ENCODE data around the gene WDR7. TPM values are rescaled to one million over a fixed set of nuclear protein-coding genes. Genes with fewer than 3 reads are reported as not detected.

Gene WDR7
- total RNA-seq, 4 donors from 2014 or later: 19.3 to 51.4 (median 28.8) TPM

DNA sequence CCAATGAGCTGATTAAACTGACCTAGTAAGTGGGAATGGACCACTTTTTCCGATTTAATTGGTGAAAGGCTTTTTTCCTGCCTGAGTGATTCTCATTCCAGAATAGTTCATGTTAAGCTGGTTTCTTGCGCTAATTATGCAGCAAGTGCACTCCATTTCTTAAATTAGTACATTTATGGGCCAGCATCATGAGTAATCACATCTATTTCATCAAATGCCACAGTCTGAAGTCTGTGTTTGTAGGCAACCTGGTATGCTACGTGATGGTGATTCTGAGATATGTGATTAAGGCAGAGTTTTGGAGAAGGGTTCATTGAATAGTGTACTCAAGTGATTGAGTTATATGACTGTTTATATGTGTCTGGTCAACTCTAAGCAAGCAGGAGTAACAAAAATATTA lies 367.7 kb downstream of the WDR7 start:
- WGBS, 2 donors (ENCODE audit: low coverage in 1 of 2): 70 to 94% methylated on average over 3 of the region's 3 CpGs
- TF ChIP-seq POLR2A (IDR thresholded peaks at IDR 0.05) (no peak), EP300 (IDR thresholded peaks at IDR 0.05) (no peak), CTCF (IDR thresholded peaks at IDR 0.05) (no peak), POLR2AphosphoS5 (IDR thresholded peaks at IDR 0.05) (no peak)
- no peak for ATAC-seq
- H3K9me3 ChIP-seq: no peaks in the 10 kb centered on the region
- H3K27ac ChIP-seq: no peak overlapping the region
- H3K36me3 ChIP-seq: peaks cover 0 to 25% of the 10 kb centered on the region in 2 donors
- no peaks in the 10 kb centered on the region for H3K4me1 ChIP-seq
- H3K4me3 ChIP-seq: no peak overlapping the region
- no peaks in the 10 kb centered on the region for H3K27me3 ChIP-seq

DNA sequence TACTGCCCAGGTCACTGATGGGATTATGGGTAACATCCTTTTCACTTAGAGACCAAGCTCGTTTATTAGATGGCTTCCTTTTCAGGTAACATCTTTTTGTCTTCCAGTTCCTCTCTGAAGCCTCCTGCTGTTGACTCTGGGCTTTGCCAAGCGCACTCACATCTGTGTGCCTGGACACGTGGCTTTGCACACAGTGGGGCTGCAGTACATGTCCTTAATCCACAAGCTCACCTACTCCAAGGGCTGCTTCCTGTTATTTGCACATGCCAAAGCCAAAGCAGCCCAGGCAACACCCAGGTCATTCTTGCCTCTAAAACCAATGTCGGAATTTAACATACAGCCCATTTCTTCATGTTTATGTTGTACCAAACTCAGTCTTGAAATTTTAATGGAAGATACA lies 371.6 kb downstream of the WDR7 start:
- H3K27me3 ChIP-seq: no peaks in the 10 kb centered on the region
- H3K36me3 ChIP-seq: peaks cover 0 to 39% of the 10 kb centered on the region in 2 donors
- no peaks in the 10 kb centered on the region for H3K4me1 ChIP-seq
- H3K27ac ChIP-seq: no peak overlapping the region
- TF ChIP-seq POLR2A (IDR thresholded peaks at IDR 0.05): no peak
- TF ChIP-seq EP300 (IDR thresholded peaks at IDR 0.05): no peak
- TF ChIP-seq POLR2AphosphoS5 (IDR thresholded peaks at IDR 0.05): no peak
- TF ChIP-seq CTCF (IDR thresholded peaks at IDR 0.05): no peak
- no peaks in the 10 kb centered on the region for H3K9me3 ChIP-seq
- WGBS, 2 donors (ENCODE audit: low coverage in 1 of 2): 73 to 80% methylated on average over 4 of the region's 4 CpGs
- no peak for ATAC-seq
- H3K4me3 ChIP-seq: no peak overlapping the region

DNA sequence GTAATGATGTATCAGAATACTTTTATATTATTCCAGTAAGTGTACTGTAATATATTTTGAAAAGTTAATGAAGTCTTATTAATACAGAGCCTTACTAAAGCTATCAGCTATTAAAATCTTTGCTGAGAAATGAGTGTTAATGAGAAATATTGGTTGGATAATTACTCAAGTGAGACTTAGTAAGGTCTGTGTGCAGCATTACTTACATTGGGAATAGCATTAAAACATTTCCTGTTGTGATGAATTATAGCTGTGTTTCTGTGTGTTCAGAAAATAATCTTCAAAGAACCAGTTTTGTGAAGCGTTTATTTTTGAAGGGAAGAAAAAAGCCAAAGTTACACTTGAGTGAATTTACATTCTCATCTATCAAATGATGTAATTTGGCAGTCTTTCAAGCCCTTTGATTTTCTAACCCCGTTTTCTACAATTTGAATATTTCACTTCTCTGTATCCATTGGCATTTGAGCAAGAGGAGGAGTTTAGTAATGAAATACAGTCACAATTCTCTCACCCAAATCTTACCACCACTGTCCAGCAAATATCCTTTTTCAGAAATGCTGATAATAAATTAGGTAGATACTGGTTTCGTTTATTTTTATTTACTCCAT lies 372.2 kb downstream of the WDR7 start:
- Histone ChIP-seq H3K36me3 (peaks cover 0 to 45% of the 10 kb centered on the region in 2 donors), H3K4me3 (no peak overlapping the region), H3K27ac (no peak overlapping the region), H3K4me1 (no peaks in the 10 kb centered on the region), H3K27me3 (no peaks in the 10 kb centered on the region), H3K9me3 (no peaks in the 10 kb centered on the region)
- TF ChIP-seq POLR2A (IDR thresholded peaks at IDR 0.05) (no peak), POLR2AphosphoS5 (IDR thresholded peaks at IDR 0.05) (no peak), EP300 (IDR thresholded peaks at IDR 0.05) (no peak), CTCF (IDR thresholded peaks at IDR 0.05) (no peak)
- 54 to 65% methylated on average over 3 of the region's 3 CpGs for WGBS, 2 donors (ENCODE audit: low coverage in 1 of 2)
- no peak for ATAC-seq

- no peak for ATAC-seq
- no peaks in the 10 kb centered on the region for H3K27me3 ChIP-seq
- TF ChIP-seq POLR2AphosphoS5 (IDR thresholded peaks at IDR 0.05) (no peak), CTCF (IDR thresholded peaks at IDR 0.05) (no peak), POLR2A (IDR thresholded peaks at IDR 0.05) (no peak), EP300 (IDR thresholded peaks at IDR 0.05) (no peak)
- no peak overlapping the region for H3K27ac ChIP-seq
- no peaks in the 10 kb centered on the region for H3K4me1 ChIP-seq
- no peaks in the 10 kb centered on the region for H3K9me3 ChIP-seq
- peaks cover 0 to 63% of the 10 kb centered on the region in 2 donors for H3K36me3 ChIP-seq
- no peak overlapping the region for H3K4me3 ChIP-seq
- 82 to 83% methylated on average over 4 of the region's 4 CpGs for WGBS, 2 donors (ENCODE audit: low coverage in 1 of 2)
These were observed 374.4 kb downstream of the WDR7 start for GRCh38 chr18:57025540-57025939.

GRCh38 chr18:57026316-57026715 lies 375.2 kb downstream of the WDR7 start:
- ATAC-seq: no peak
- no peaks in the 10 kb centered on the region for H3K4me1 ChIP-seq
- H3K27ac ChIP-seq: no peak overlapping the region
- no peaks in the 10 kb centered on the region for H3K27me3 ChIP-seq
- no peaks in the 10 kb centered on the region for H3K9me3 ChIP-seq
- TF ChIP-seq POLR2A (IDR thresholded peaks at IDR 0.05) (no peak), POLR2AphosphoS5 (IDR thresholded peaks at IDR 0.05) (no peak), CTCF (IDR thresholded peaks at IDR 0.05) (no peak), EP300 (IDR thresholded peaks at IDR 0.05) (no peak)
- peaks cover 0 to 63% of the 10 kb centered on the region in 2 donors for H3K36me3 ChIP-seq
- H3K4me3 ChIP-seq: no peak overlapping the region
- WGBS, 2 donors (ENCODE audit: low coverage in 1 of 2): 92 to 93% methylated on average over 2 of the region's 2 CpGs

Measured in gastroesophageal sphincter (tissue), 4 donors.